Left colon (tissue), 2 donors: Measurements from ENCODE around the gene STON2. TPM values are rescaled to one million over a fixed set of nuclear protein-coding genes. Genes with fewer than 3 reads are reported as not detected.
A peak's percentile ranks its signal among the peaks of the same experiment; 100 is the strongest.
"Not testable (repeated sequence)": the region's sequence is repeated elsewhere in the genome, so short reads cannot be mapped to it uniquely, and the experiment has no call there.

Source experiments
- ATAC-seq: fragments of 200-7000 bp; cut with Tn5 transposase; one replicate; pipeline ENCODE4 v1.9.1; 2020; ENCODE audit warnings: mild to moderate bottlenecking, moderate library complexity
- DNase-seq, 2 donors: peaks; one replicate each; pipeline ENCODE4 v3.0.0-alpha.2; 2020
- intact Hi-C, 2 donors: fragments of 100-400 bp; cut with DNase I in 1 of 2; cut with micrococcal nuclease in 1 of 2; formaldehyde crosslinking; loops; one replicate each; pipeline versions ENCODE4 v1.11.2 to v1.14.0; 2022; cut with DNase I, micrococcal nuclease
- total RNA-seq, 2 donors: library from RNA; stranded (reverse); fragmentation: NEBNext Ultra II Directional; extraction: Animal tissue kit (Norgen Biotek cat#: 25700); gene quantifications; one replicate each; pipeline ENCODE4 v1.2.1, GENCODE V29; 2021
- donor health status: DM: no; HTN: no; CAD: no.
- donor health status: DM: yes; HTN: yes; CAD: no.

Gene STON2
- total RNA-seq, 2 donors from 2014 or later: 13.2 to 24.1 TPM

DNA sequence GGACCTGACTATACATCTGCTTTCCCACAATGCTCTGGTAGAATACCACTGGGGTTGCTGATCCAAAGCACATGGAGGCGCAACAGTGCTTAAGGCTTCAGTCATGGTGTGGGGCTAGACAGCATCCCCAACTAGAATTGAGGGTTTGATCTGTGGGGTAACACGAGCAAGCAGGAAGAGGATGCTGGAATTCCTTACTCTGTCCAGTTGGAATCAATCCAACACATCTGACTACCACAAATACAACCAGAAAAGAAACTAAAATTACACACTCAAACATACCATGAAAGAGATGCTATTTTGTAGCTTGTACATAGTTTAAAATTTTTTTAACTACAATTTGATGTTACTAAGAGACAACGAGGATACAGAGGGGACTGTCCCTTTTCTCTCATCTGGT is 138.9 kb downstream of the STON2 start:
- no peak for DNase-seq
- ATAC-seq: no peak
- intact Hi-C loops: loop anchor here in 1 of 2 donors (10.0 kb wide), 1 partner anchor 194 kb away; no protein-coding TSS in a partner anchor

DNA sequence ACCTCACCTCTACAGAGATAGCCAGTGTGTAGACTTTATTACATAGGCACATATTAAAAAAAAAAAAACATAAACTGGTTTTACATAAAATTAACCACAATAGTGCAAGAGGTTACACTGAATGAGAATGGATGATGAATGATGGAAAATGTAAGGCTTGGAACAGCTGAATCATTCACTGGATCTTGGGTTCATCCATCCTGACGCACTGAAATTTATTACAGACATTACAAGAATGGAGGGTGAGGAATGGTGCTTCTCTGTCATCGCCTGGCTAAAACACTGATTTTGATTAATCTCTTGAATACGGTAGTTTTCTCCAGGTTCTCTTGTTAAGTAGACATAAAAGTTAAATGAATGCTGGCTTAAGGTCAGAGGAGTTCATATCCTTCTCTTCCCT is 139.4 kb downstream of the STON2 start:
- DNase-seq (no peak), ATAC-seq (no peak)
- intact Hi-C loops: loop anchor here in 1 of 2 donors (10.0 kb wide), 1 partner anchor 194 kb away; no protein-coding TSS in a partner anchor

GRCh38 chr14:81256289-81256960 is 143.7 kb downstream of the STON2 start:
- ATAC-seq: no peak
- DNase-seq: no peak

DNA sequence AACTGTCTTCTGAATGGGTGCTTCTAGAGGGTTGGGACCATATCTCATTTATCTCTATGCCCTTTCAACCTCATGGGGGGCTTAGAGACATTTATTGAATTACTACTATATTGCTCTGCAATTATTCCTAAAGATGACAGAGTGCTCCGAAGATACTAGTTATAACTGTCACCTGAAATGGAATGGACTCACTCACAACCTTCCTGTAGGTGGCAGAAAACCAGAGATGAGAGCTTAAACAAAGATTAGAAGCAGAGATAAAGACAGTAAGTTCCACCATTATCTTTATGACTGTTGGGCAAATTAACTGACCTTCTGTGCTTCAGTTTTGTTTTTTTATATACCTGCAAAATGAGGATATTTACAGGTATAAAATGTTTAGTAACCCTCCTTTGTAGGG is 147.8 kb downstream of the STON2 start:
- ATAC-seq: peak; percentile 34
- no peak for DNase-seq
- intact Hi-C loops: no loop called here

More at GRCh38 chr14:81256289-81256960, 143.7 kb downstream of the STON2 start:
- intact Hi-C loops: no loop called here

DNA sequence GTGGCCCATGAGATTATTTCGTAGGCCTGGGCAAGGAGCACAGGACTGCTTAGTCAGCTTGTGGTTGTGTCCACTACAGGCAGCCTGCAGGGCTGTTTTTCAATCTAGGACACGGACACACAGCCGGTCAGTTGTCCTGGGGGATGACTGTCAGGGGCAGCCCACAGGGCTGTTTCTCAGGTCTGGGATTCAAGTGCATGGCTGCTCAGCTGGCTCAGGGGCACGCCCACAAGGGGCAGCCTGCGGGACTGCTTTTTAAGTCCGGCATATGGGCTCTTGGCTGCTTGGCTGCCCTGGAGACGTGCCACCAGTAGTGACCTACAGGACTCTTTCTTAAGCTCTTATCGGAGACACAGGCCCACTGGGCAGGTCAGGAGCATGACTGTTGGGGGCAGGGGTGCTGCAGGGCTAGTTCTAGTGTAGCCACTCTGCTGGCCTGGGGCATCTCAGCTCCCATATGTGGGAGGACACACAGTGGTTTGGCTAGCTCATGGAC is 152.8 kb downstream of the STON2 start:
- intact Hi-C loops: no loop called here
- no peak for DNase-seq
- ATAC-seq: no peak

- intact Hi-C loops: no loop called here
- ATAC-seq (no peak), DNase-seq (no peak)
Observed at GRCh38 chr14:81246461-81247270, 153.5 kb downstream of the STON2 start.

- ATAC-seq: no peak
- intact Hi-C loops: no loop called here
Observed at GRCh38 chr14:81245771-81246170, 154.4 kb downstream of the STON2 start.

DNA sequence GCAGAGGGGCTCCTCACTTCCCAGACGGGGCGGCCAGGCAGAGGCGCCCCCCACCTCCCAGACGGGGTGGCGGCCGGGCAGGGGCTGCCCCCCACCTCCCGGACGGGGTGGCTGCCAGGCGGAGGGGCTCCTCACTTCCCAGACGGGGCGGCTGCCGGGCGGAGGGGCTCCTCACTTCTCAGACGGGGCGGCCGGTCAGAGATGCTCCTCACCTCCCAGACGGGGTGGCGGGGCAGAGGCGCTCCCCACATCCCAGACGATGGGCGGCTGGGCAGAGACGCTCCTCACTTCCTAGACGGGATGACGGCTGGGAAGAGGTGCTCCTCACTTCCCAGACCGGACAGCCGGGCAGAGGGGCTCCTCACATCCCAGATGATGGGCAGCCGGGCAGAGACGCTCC is 155.7 kb downstream of the STON2 start:
- DNase-seq, intact Hi-C loops, ATAC-seq: not testable (repeated sequence)

More at GRCh38 chr14:81245771-81246170, 154.4 kb downstream of the STON2 start:
- DNase-seq: no peak

DNA sequence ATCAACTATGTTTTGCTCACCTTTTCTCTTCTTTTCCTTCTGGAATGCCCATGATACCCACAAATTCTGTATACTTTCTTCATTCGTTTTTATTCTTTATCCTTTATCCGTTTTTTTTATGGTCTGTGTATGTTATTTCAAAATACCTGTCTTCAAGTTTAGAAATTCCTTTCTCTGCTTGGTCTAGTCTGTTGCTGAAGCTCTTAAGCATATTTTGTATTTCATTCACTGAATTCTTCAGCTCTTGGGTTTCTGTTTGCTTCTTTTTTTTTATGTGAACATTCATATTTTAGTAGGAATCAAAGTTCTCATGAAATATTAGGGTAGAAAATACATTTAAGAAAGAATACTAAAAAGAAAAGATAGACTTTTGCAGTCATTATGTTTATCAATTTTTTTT is 156.6 kb downstream of the STON2 start:
- intact Hi-C loops: no loop called here
- DNase-seq: no peak
- ATAC-seq: no peak

GRCh38 chr14:81236849-81237248 is 163.3 kb downstream of the STON2 start:
- intact Hi-C loops: not testable (repeated sequence)

DNA sequence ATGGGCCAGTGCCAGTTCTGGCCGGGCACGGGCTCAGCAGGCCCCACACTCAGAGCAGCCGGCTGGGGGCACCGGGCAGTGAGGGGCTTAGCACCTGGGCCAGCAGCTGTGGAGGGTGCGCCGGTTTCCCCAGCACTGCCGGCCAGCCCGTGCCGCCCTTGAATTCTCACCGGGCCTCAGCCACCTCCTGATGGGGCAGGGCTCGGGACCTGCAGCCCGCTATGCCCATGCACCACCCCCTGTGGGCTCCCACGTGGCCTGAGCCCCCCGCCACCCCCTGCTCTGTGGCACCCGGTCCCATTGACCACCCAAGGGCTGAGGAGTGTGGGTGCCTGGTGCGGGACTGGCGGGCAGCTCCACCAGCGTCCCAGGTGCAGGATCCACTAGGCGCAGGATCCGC is 164.0 kb downstream of the STON2 start:
- DNase-seq: no peak
- intact Hi-C loops: no loop called here
- ATAC-seq: no peak

More at GRCh38 chr14:81236849-81237248, 163.3 kb downstream of the STON2 start:
- DNase-seq, ATAC-seq: not testable (repeated sequence)

- ATAC-seq: no peak
- intact Hi-C loops: no loop called here
- no peak for DNase-seq
Observed at GRCh38 chr14:81235096-81235495, 165.0 kb downstream of the STON2 start.

DNA sequence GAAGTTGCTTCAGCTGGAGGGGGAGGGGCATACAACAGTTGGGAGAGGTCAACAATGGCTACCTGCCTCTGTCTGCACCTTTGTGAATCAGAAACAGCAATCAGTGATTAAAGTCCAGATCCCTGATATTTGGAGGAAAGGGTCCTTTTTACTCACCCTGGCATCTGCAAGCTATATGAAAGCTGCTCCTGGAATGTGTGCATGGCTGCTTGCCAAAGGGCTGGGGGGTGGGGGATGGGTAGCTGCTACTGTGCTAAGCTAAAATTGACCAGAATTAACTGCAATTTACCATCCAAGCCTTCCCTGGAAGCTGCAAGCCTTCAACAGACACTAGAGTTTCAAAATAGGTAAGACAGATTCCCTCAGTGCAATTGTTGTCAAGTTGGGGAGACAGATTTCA is 165.8 kb downstream of the STON2 start:
- ATAC-seq (no peak), DNase-seq (no peak)
- intact Hi-C loops: no loop called here

GRCh38 chr14:81233615-81234014 is 166.5 kb downstream of the STON2 start:
- DNase-seq: no peak
- intact Hi-C loops: no loop called here
- no peak for ATAC-seq

DNA sequence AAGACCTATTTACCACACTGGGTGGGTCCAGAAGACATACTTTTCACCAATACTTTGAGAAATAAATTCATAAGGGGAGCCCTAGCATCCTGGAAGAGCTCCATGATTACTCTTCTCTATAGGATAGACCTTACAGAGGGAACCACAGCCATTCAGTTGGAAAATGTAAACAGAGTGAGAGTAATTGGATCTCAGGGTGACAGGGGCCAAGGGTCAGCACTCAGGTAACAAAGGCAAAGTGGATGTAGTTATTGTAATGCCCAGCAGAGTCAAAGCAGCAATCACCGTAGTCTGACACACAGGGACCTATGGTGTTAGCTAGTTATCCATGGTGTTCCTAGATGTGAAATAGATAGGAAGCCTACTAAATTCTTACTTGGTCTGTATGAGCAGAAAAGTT is 168.6 kb downstream of the STON2 start:
- DNase-seq (no peak), ATAC-seq (peak; percentile 34)
- intact Hi-C loops: no loop called here

DNA sequence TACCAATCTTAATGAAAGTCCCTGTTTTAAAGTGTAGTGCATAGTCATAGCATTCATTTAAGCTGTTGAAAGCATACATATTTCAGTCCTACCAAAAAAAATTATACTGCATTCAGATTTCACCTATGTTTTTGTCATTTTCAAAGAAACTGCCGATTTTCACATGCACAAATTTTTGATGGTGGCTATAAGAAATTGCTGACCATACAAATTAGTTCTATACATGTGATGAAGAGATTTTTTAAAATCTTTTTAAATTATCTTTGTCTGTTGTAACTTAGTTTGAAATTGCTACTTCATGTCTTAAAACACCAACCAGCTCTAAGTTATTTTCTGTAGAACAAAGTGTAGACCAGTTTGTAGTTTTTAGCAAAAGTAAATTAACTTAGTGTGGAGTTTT is 175.9 kb downstream of the STON2 start:
- intact Hi-C loops: no loop called here
- no peak for DNase-seq
- no peak for ATAC-seq

GRCh38 chr14:81223788-81224187 is 176.3 kb downstream of the STON2 start:
- intact Hi-C loops, ATAC-seq, DNase-seq: not testable (repeated sequence)

- ATAC-seq (no peak), DNase-seq (no peak)
- intact Hi-C loops: no loop called here
Observed at GRCh38 chr14:81222691-81223090, 177.4 kb downstream of the STON2 start.

GRCh38 chr14:81222126-81222525 is 178.0 kb downstream of the STON2 start:
- DNase-seq: no peak
- no peak for ATAC-seq
- intact Hi-C loops: no loop called here

DNA sequence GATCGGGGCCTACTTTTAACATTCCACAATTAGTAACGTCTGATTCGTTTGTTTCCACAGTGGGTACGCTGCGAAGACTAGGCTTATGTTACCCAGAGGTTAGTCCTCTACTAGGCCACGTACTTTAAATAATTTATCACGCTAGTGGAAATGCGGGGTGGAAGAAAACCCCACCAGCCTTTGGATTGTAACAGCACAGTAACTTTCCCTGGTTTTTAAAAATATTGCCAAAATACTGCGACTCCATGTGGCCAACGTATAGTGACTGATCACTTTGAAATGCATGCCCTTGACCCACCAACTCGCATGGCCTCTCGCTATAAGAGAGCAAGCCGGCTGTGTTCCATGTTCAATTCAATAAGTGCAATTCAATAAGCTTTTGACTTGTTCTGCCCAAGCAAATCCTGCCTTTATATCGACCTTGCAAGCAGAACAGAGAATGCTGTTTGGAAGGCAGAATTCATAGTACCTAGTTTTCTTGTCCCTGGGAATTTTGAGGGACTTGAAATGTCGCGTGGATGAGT is 178.5 kb downstream of the STON2 start:
- DNase-seq (no peak), ATAC-seq (no peak)
- intact Hi-C loops: no loop called here
